Measurements from ENCODE around the gene RTTN.
"Not testable (repeated sequence)": the region's sequence is repeated elsewhere in the genome, so short reads cannot be mapped to it uniquely, and the experiment has no call there.

Gene RTTN

GRCh38 chr18:70110678-70111077 lies 94.8 kb downstream of the RTTN start:
- H3K4me2 ChIP-seq (ENCODE audit: low read depth, low read length, poor library complexity, severe bottlenecking) = no peak overlapping the region
- no peak overlapping the region for H2AFZ ChIP-seq (ENCODE audit: low read length)
- H3K4me3 ChIP-seq (ENCODE audit: low read length, poor library complexity, severe bottlenecking) = no peak overlapping the region
- H3K9ac ChIP-seq (ENCODE audit: low read depth, low read length, poor library complexity, severe bottlenecking) = no peak overlapping the region
- peaks cover 36% of the 10 kb centered on the region; the same call in 1 of the 2 replicates for H3K36me3 ChIP-seq (ENCODE audit: insufficient read depth, low read length)
- no peaks in the 10 kb centered on the region for H3K27me3 ChIP-seq (ENCODE audit: insufficient read depth, low read length, poor library complexity, severe bottlenecking)
- no peaks in the 10 kb centered on the region for H3K9me2 ChIP-seq (replicated peaks; ENCODE audit: low read depth, low read length)
- H3K4me1 ChIP-seq (ENCODE audit: insufficient read depth, low read length, poor library complexity, severe bottlenecking) = no peaks in the 10 kb centered on the region
- H3K79me2 ChIP-seq (ENCODE audit: insufficient read depth, low read length) = no peaks in the 10 kb centered on the region
- H4K20me1 ChIP-seq (ENCODE audit: insufficient read depth, low read length, poor library complexity, severe bottlenecking) = no peaks in the 10 kb centered on the region
- TF ChIP-seq EZH2phosphoT487 (IDR thresholded peaks at IDR 0.05; ENCODE audit: borderline replicate concordance) = no peak
- no peak for TF ChIP-seq CTCF (conservative IDR thresholded peaks at IDR 0.05; ENCODE audit: low read length)
- no peaks in the 10 kb centered on the region for H3K9me3 ChIP-seq (ENCODE audit: insufficient read depth, low read depth, low read length)
- H3F3A ChIP-seq (ENCODE audit: low read depth) = no peaks in the 10 kb centered on the region

- Histone ChIP-seq H3K4me2 (ENCODE audit: low read depth, low read length, poor library complexity, severe bottlenecking) (no peak overlapping the region), H3K36me3 (ENCODE audit: insufficient read depth, low read length) (peaks cover 35% of the 10 kb centered on the region; the same call in 1 of the 2 replicates), H3K9me2 (replicated peaks; ENCODE audit: low read depth, low read length) (no peaks in the 10 kb centered on the region), H3K27me3 (ENCODE audit: insufficient read depth, low read length, poor library complexity, severe bottlenecking) (no peaks in the 10 kb centered on the region), H3F3A (ENCODE audit: low read depth) (no peaks in the 10 kb centered on the region), H2AFZ (ENCODE audit: low read length) (no peak overlapping the region), H3K9me3 (ENCODE audit: insufficient read depth, low read depth, low read length) (no peaks in the 10 kb centered on the region), H4K20me1 (ENCODE audit: insufficient read depth, low read length, poor library complexity, severe bottlenecking) (no peaks in the 10 kb centered on the region), H3K4me1 (ENCODE audit: insufficient read depth, low read length, poor library complexity, severe bottlenecking) (no peaks in the 10 kb centered on the region), H3K4me3 (ENCODE audit: low read length, poor library complexity, severe bottlenecking) (no peak overlapping the region), H3K79me2 (ENCODE audit: insufficient read depth, low read length) (no peaks in the 10 kb centered on the region), H3K9ac (ENCODE audit: low read depth, low read length, poor library complexity, severe bottlenecking) (no peak overlapping the region)
- TF ChIP-seq EZH2phosphoT487 (IDR thresholded peaks at IDR 0.05; ENCODE audit: borderline replicate concordance) (no peak), CTCF (conservative IDR thresholded peaks at IDR 0.05; ENCODE audit: low read length) (no peak)
Measured at GRCh38 chr18:70107091-70107490, 98.4 kb downstream of the RTTN start.

GRCh38 chr18:70102854-70103253 lies 102.6 kb downstream of the RTTN start:
- H3K4me3 ChIP-seq (ENCODE audit: low read length, poor library complexity, severe bottlenecking); H2AFZ ChIP-seq (ENCODE audit: low read length); H3K27me3 ChIP-seq (ENCODE audit: insufficient read depth, low read length, poor library complexity, severe bottlenecking); H4K20me1 ChIP-seq (ENCODE audit: insufficient read depth, low read length, poor library complexity, severe bottlenecking); H3F3A ChIP-seq (ENCODE audit: low read depth); H3K9ac ChIP-seq (ENCODE audit: low read depth, low read length, poor library complexity, severe bottlenecking); H3K9me2 ChIP-seq (replicated peaks; ENCODE audit: low read depth, low read length); H3K4me1 ChIP-seq (ENCODE audit: insufficient read depth, low read length, poor library complexity, severe bottlenecking); H3K9me3 ChIP-seq (ENCODE audit: insufficient read depth, low read depth, low read length); H3K79me2 ChIP-seq (ENCODE audit: insufficient read depth, low read length); H3K4me2 ChIP-seq (ENCODE audit: low read depth, low read length, poor library complexity, severe bottlenecking): not testable (repeated sequence)
- peaks cover 22% of the 10 kb centered on the region; the same call in 1 of the 2 replicates for H3K36me3 ChIP-seq (ENCODE audit: insufficient read depth, low read length)

GRCh38 chr18:70089858-70090257 lies 115.6 kb downstream of the RTTN start:
- Histone ChIP-seq H4K20me1 (ENCODE audit: insufficient read depth, low read length, poor library complexity, severe bottlenecking) (no peaks in the 10 kb centered on the region), H3K9ac (ENCODE audit: low read depth, low read length, poor library complexity, severe bottlenecking) (no peak overlapping the region), H2AFZ (ENCODE audit: low read length) (no peak overlapping the region), H3F3A (ENCODE audit: low read depth) (no peaks in the 10 kb centered on the region), H3K4me2 (ENCODE audit: low read depth, low read length, poor library complexity, severe bottlenecking) (no peak overlapping the region), H3K79me2 (ENCODE audit: insufficient read depth, low read length) (no peaks in the 10 kb centered on the region), H3K27me3 (ENCODE audit: insufficient read depth, low read length, poor library complexity, severe bottlenecking) (no peaks in the 10 kb centered on the region), H3K9me2 (replicated peaks; ENCODE audit: low read depth, low read length) (no peaks in the 10 kb centered on the region), H3K4me1 (ENCODE audit: insufficient read depth, low read length, poor library complexity, severe bottlenecking) (no peaks in the 10 kb centered on the region), H3K36me3 (ENCODE audit: insufficient read depth, low read length) (peaks cover 16% of the 10 kb centered on the region; the same call in 1 of the 2 replicates), H3K9me3 (ENCODE audit: insufficient read depth, low read depth, low read length) (no peaks in the 10 kb centered on the region), H3K4me3 (ENCODE audit: low read length, poor library complexity, severe bottlenecking) (no peak overlapping the region)
- TF ChIP-seq CTCF (conservative IDR thresholded peaks at IDR 0.05; ENCODE audit: low read length) = no peak
- no peak for TF ChIP-seq EZH2phosphoT487 (IDR thresholded peaks at IDR 0.05; ENCODE audit: borderline replicate concordance)
